Inferior parietal cortex (tissue), 1 donor: ENCODE data around the gene EDC3.
"Not testable (repeated sequence)": the region's sequence is repeated elsewhere in the genome, so short reads cannot be mapped to it uniquely, and the experiment has no call there.

Experiments
- DNase-seq: peaks from one replicate; pipeline ENCODE4 v3.0.0-alpha.2; 2016; ENCODE audit errors: extremely low spot score

EDC3 gene

DNA sequence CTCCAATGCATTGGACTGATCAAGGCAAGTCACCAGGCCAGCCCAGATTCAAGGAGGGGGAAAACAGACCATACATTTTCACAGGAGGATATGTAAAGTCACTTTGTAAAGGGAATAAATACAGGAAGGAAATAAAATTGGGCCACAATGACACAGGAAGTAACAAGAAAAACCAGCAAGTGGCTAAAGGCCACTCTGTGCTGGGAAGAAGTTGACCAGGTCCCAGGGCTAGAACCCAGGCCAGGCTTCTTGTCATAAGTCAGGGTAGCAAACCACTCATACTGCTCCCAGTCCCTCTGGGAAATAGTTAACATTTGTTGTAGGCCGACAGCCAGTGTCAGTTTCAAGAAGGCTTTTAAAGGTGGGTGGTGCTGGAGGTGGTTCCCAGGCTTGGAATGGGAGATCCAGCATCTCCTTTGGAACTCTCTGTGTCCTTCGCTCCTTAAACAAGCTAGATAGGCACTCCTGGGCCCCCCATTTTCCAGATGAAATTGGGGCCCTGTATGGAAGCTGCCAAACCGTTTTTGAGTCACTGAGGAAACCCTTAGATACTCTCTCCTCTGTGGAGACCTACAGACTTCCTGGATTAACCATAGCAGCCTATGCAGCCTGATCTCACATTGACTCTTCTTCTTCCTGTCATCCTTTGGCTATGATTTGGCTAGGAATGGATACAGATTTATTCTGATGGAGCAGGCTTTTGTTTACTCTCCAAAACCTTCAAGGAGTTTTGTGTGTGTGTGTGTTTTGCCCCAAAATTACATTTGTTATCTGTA lies 14.7 kb upstream of the EDC3 start:
- no peak for DNase-seq

DNA sequence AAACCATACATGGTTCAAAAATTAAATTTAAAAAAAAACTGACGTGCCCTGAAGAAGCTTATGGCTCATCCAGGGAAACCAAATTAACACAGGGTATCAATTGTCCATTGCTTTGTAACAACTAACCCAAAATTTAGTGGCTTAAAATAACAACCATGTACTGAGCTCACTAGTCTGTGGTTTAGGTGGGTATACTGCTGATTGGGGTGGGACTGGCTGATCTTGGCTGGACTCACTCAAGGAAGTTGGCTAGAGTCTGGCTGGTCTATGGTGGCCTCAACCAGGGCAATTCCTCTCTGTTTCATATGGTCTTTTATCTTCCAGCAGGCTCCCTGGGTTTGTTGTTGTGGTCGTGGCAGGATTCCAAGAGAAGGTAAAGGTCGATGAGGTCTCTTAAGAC lies 14.1 kb upstream of the EDC3 start:
- no peak for DNase-seq

DNA sequence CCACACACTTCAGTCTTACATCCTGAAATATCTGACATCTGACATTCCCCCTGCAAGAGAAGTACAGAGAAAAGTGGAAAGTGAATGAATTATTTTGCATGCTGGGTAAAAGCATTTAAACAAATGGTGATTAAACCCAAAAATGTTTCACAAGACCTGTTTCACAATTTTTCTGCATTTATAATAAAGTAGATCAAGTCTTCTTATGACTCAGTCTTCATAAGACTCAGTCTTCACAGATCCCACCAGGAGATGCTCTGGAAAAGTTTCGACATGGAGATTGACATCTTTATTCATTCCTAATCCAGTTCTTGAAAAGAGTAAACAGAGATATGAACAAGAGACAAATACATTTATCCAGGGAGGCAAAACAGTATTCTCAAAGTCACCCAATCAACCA lies 13.2 kb upstream of the EDC3 start:
- DNase-seq = no peak

DNA sequence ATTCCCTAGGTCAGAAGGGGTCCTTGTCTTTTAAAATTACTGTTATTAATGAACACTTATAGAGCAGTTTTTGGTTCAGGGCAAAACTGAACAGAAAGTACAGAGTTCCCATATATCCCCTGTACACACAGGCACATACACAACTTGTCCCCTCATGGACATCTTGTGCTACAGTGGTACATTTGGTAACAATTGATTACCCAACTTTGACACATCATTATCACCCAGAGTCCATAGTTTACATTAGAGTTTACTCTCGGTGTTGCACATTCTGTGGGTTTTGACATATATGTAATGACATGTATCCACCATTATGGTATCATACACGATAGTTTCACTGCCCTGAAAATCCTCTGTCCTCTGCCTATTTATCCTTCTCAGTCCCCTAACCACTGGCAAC lies 984 bp upstream of the EDC3 start:
- no peak for DNase-seq

DNA sequence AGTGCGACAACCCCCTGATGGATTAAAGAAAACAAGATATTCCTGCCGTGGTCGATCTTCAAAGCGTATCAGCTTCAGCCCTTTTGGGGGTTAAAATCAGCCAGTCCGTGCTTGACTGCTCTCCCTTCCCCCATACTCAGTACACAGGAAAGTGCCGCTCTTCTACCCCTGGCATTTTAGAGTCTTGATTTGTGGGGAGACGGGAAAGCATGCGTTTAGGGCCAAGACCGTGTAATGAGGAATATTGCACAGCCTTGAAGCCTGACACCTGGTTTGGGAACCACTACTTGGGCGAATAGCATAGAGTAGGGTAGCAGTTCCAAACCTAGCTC lies 540 bp upstream of the EDC3 start:
- no peak for DNase-seq

DNA sequence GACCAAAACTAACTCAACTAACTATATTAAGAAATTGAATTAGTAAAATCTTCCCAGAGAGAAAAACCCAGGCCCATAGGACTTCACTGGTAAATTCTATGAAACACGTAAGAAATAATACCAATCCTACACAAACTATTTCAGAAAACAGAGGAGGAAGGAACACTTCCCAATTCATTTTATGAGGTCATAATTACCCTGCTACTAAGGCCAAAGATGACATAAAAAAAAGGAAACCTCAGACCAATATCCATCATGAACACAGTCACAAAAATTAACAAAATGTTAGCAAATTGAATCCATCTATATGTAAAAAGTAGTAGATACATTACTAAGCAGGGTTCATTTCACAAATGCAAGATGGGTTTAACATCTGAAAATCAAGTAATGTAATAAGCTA lies 3.5 kb downstream of the EDC3 start:
- no peak for DNase-seq

GRCh38 chr15:74683758-74684157 lies 12.1 kb downstream of the EDC3 start:
- no peak for DNase-seq

DNA sequence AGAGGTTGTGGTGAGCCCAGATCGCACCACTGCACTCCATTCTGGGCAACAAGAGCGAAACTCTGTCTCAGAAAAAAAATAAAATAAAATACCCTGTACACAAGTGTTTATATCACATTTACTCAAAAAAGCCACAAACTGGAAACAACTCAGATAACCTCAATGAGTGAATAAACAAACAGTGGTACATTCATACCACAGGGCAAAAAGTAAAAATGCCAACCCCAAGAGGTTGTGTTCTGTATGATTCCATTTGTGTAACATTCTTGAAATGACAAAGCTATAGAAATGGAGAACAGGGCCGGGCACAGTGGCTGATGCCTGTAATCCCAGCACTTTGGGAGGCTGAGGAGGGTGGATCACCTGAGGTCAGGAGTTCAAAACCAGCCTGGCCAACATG lies 12.9 kb downstream of the EDC3 start:
- DNase-seq = no peak

GRCh38 chr15:74680456-74680855 lies 15.4 kb downstream of the EDC3 start:
- DNase-seq = no peak

GRCh38 chr15:74676801-74677200 lies 19.0 kb downstream of the EDC3 start:
- no peak for DNase-seq

DNA sequence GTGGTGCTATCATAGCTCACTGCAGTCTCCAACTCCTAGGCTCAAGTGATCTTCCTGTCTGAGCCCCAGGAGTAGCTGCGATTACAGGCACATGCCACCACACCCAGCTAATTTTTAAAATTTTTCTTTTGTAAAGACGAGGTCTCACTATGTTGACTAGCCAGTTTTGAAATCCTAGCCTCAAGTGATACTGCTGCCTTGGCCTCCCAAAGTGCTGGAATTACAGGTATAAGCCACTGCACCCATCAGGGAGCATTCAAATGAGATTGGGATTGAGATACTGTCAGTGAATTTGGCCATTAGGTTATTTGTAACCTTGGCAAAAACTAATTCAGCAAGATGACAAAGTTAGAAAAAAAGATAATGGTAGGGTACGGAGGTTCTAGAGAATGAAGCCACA lies 21.7 kb downstream of the EDC3 start:
- DNase-seq = no peak

GRCh38 chr15:74669627-74670026 lies 26.2 kb downstream of the EDC3 start:
- DNase-seq = no peak

DNA sequence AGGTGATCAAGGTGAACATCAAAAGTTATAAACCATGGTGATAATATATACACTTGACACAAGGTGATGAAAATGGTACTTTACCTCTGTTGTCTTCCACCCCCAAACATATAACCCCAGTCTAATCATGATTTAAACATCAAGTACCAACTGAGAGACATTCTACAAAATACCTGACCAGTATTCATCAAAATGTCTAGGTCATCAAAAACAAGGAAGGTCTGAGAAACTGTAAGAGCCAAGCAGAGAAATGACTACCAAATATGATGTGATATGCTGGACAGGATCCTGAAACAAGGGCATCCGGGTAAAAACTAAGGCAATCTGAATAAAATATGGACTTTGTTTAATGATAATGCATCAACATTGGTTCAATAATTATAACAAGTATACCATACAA lies 27.8 kb downstream of the EDC3 start:
- DNase-seq = no peak

GRCh38 chr15:74664670-74665069 lies 31.2 kb downstream of the EDC3 start:
- no peak for DNase-seq

- no peak for DNase-seq
Observed at GRCh38 chr15:74664028-74664616, 31.7 kb downstream of the EDC3 start.

GRCh38 chr15:74663303-74664027 lies 32.4 kb downstream of the EDC3 start:
- DNase-seq = no peak

DNA sequence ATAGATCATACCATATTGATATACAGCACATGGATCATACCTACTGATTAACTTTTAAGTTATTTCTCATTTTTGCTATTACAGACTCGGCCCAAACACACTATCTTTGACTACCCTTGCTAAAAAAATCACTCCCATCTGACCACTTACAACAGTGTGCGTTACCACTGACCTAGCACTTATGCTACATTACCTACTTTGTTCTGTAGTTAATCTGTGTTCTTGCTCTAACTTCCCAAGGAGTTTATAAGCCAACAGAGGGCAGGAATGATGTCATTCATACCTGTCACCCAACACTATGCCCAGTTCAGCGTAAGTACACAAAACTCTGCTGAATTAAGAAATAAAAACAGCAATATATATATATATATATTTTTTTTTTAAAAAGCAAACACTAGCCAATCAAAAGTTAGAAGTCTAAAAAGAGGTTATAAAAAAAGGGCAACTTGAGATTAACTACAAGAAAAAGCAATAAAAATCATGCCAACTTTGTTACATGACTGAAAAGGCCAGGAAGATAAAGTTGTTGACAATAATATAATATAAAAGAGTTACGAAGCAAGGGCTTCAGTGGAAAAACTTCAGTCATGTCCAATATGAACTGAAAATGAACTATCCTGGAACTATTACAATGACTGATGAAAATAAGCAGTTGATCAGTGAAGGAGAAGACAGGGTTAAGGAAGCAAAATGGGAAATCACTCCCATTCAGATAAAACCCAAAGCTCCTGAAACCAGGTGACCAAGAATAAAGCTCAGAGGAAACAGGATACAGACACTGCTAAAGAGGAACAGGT lies 33.6 kb downstream of the EDC3 start:
- no peak for DNase-seq

GRCh38 chr15:74661280-74661679 lies 34.5 kb downstream of the EDC3 start:
- not testable (repeated sequence) for DNase-seq

DNA sequence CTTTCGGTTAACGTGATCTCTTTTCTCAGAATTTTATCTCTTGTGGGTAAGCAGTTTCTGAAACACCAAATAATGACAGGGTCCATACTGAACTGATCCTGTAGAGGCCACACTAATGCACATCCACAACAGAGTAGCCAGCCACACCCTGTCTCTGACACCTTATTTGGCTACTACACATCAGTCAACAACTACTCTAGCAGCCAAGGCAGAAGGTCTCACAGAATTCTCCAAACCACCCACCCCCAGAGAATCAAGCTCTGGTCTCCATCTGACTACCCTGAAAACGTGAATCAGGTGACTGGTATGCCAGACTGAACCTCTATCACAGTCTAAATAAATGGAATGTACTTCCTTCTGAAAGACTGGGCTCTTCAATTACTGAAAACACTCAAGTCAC lies 38.0 kb downstream of the EDC3 start:
- DNase-seq = no peak

GRCh38 chr15:74656935-74657535 lies 38.8 kb downstream of the EDC3 start:
- DNase-seq = no peak

DNA sequence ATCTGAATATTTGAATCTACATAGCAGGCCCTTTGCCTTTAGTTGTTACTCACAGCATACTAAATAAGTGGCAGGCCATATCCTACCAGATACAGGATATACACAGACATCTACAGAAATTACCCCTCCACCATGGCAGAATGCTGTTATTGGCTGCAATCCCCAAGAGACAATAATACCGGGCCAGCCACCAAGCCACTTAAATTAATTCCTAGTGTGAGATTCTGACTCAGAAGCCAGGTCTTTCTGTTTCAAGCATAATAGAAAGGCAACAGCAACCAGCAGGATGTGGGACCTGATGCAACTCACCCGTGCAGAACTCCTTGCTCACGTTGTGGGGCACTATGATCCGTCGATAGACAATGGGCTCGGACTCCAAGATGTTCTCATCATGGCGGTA lies 40.4 kb downstream of the EDC3 start:
- DNase-seq = no peak
